Left ventricle myocardium inferior (tissue), 1 donor: ENCODE data around the gene IQGAP1. TPM values are rescaled to one million over a fixed set of nuclear protein-coding genes. Genes with fewer than 3 reads are reported as not detected.

Experiments used
- DNase-seq: peaks from one replicate; pipeline ENCODE4 v3.0.0-alpha.2; 2020
- H3K27ac ChIP-seq: fragments of 200-600 bp; replicated peaks from 2 replicates; pipeline ENCODE4 v1.8.0; 2021
- H3K27me3 ChIP-seq: fragments of 200-600 bp; 2 replicates; pipeline ENCODE4 v1.8.0; 2021; ENCODE audit warnings: low read depth
- H3K36me3 ChIP-seq: fragments of 200-600 bp; 2 replicates; pipeline ENCODE4 v1.8.0; 2021
- H3K4me1 ChIP-seq: fragments of 200-600 bp; 2 replicates; pipeline ENCODE4 v1.8.0; 2021
- H3K4me3 ChIP-seq: fragments of 200-600 bp; 2 replicates; pipeline ENCODE4 v1.8.0; 2021; ENCODE audit warnings: mild to moderate bottlenecking, moderate library complexity
- H3K9me3 ChIP-seq: fragments of 200-600 bp; replicated peaks from 2 replicates; pipeline ENCODE4 v1.8.0; 2021
- CTCF ChIP-seq: fragments of 200-600 bp; IDR thresholded peaks from 2 replicates; pipeline ENCODE4 v1.8.0; 2021; ENCODE audit warnings: antibody characterized with exemption, mild to moderate bottlenecking, borderline replicate concordance
- intact Hi-C: fragments of 100-400 bp; cut with micrococcal nuclease; formaldehyde crosslinking; loops from one replicate; pipeline ENCODE4 v1.11.0; 2022
- total RNA-seq: library from RNA; stranded (reverse); fragmentation: NEBNext Ultra II Directional; extraction: Animal tissue kit (Norgen Biotek cat#: 25700); gene quantifications from one replicate; pipeline ENCODE4 v1.2.1, GENCODE V29; 2021
- donor health status: DM: no; HTN: yes; CAD: no; lungs with severe emphysema.

The IQGAP1 gene
- total RNA-seq, 1 donor from 2014 or later, result 39.2 TPM

- no peak for DNase-seq
- no peaks in the 10 kb centered on the region for H3K4me1 ChIP-seq
- intact Hi-C loops, result no loop called here
Observed at GRCh38 chr15:90487186-90487585, 99.1 kb downstream of the IQGAP1 start.

GRCh38 chr15:90489514-90489913, 101.5 kb downstream of the IQGAP1 start:
- DNase-seq, result no peak
- no peaks in the 10 kb centered on the region for H3K9me3 ChIP-seq
- TF ChIP-seq CTCF, result no peak
- H3K36me3 ChIP-seq, result peaks cover 100% of the 10 kb centered on the region
- H3K4me3 ChIP-seq, result no peak overlapping the region
- H3K4me1 ChIP-seq, result no peaks in the 10 kb centered on the region
- H3K27me3 ChIP-seq, result no peaks in the 10 kb centered on the region
- intact Hi-C loops, result no loop called here
- no peak overlapping the region for H3K27ac ChIP-seq

More at GRCh38 chr15:90487186-90487585, 99.1 kb downstream of the IQGAP1 start:
- Histone ChIP-seq H3K27ac (no peak overlapping the region), H3K36me3 (peaks cover 99% of the 10 kb centered on the region), H3K4me3 (no peak overlapping the region), H3K9me3 (no peaks in the 10 kb centered on the region), H3K27me3 (no peaks in the 10 kb centered on the region)
- TF ChIP-seq CTCF, result no peak

GRCh38 chr15:90489944-90490343, 101.9 kb downstream of the IQGAP1 start:
- Histone ChIP-seq H3K9me3 (no peaks in the 10 kb centered on the region), H3K36me3 (peaks cover 100% of the 10 kb centered on the region), H3K4me3 (no peak overlapping the region), H3K27me3 (no peaks in the 10 kb centered on the region), H3K27ac (no peak overlapping the region), H3K4me1 (no peaks in the 10 kb centered on the region)
- intact Hi-C loops, result no loop called here
- no peak for DNase-seq
- TF ChIP-seq CTCF, result no peak

GRCh38 chr15:90493647-90494046, 105.6 kb downstream of the IQGAP1 start:
- peaks cover 16% of the 10 kb centered on the region for H3K4me1 ChIP-seq
- intact Hi-C loops, result no loop called here
- no peaks in the 10 kb centered on the region for H3K27me3 ChIP-seq
- peaks cover 98% of the 10 kb centered on the region for H3K36me3 ChIP-seq
- H3K27ac ChIP-seq, result no peak overlapping the region
- DNase-seq, result no peak
- no peak for TF ChIP-seq CTCF
- H3K9me3 ChIP-seq, result no peaks in the 10 kb centered on the region
- H3K4me3 ChIP-seq, result no peak overlapping the region

GRCh38 chr15:90495067-90495466, 107.0 kb downstream of the IQGAP1 start:
- DNase-seq, result no peak
- H3K4me1 ChIP-seq, result peaks cover 16% of the 10 kb centered on the region
- H3K27me3 ChIP-seq, result no peaks in the 10 kb centered on the region
- peaks cover 98% of the 10 kb centered on the region for H3K36me3 ChIP-seq
- intact Hi-C loops, result no loop called here
- no peak overlapping the region for H3K4me3 ChIP-seq
- no peak overlapping the region for H3K27ac ChIP-seq
- H3K9me3 ChIP-seq, result no peaks in the 10 kb centered on the region
- no peak for TF ChIP-seq CTCF

GRCh38 chr15:90496791-90497190, 108.7 kb downstream of the IQGAP1 start:
- no peak for TF ChIP-seq CTCF
- Histone ChIP-seq H3K4me3 (no peak overlapping the region), H3K9me3 (no peaks in the 10 kb centered on the region), H3K4me1 (peaks cover 16% of the 10 kb centered on the region), H3K27ac (no peak overlapping the region), H3K36me3 (peaks cover 95% of the 10 kb centered on the region), H3K27me3 (no peaks in the 10 kb centered on the region)
- no peak for DNase-seq
- intact Hi-C loops, result no loop called here
